Esophagus (tissue), 2 donors: ENCODE results near the gene CDH6. TPM values are rescaled to one million over a fixed set of nuclear protein-coding genes. Genes with fewer than 3 reads are reported as not detected.

Experiments used
- H3K27ac ChIP-seq, 2 donors: one replicate each; pipeline ENCODE4 v1.5.1; 2013; ENCODE audit warnings: low read depth in 2 of 2, mild to moderate bottlenecking in 2 of 2, inconsistent platforms in 1 of 2, low read length in 1 of 2, moderate library complexity in 1 of 2
- H3K27me3 ChIP-seq, 2 donors: one replicate each; pipeline ENCODE4 v1.6.1; 2013; ENCODE audit warnings: low read length in 2 of 2, control low read depth in 1 of 2, mild to moderate bottlenecking in 1 of 2; ENCODE audit not compliant: insufficient read depth in 2 of 2, control insufficient read depth in 1 of 2
- H3K36me3 ChIP-seq, 2 donors: one replicate each; pipeline ENCODE4 v1.6.1; 2013; ENCODE audit warnings: low read length in 1 of 2; ENCODE audit not compliant: control insufficient read depth in 2 of 2, insufficient read depth in 2 of 2
- H3K4me1 ChIP-seq, 2 donors: one replicate each; pipeline ENCODE4 v1.6.1; 2013; ENCODE audit warnings: low read length in 1 of 2; ENCODE audit not compliant: control insufficient read depth in 2 of 2, insufficient read depth in 2 of 2
- H3K4me3 ChIP-seq, 2 donors: one replicate each; pipeline ENCODE4 v1.5.1; 2013; ENCODE audit warnings: low read length in 2 of 2, mild to moderate bottlenecking in 2 of 2, low read depth in 1 of 2, moderate library complexity in 1 of 2
- H3K9me3 ChIP-seq, 2 donors: one replicate each; pipeline ENCODE4 v1.6.1; 2013; ENCODE audit warnings: mild to moderate bottlenecking in 2 of 2, low read depth in 1 of 2, low read length in 1 of 2, moderate library complexity in 1 of 2; ENCODE audit not compliant: control insufficient read depth in 2 of 2, insufficient read depth in 1 of 2
- WGBS, 2 donors: extraction: QIAGEN DNeasy Blood & Tissue Kit; methylation state at CpG; one replicate each; pipeline ENCODE4 v1.1.7; 2013; 5-methylcytosine and 5-hydroxymethylcytosine counted together
- polyA plus RNA-seq, 2 donors: library from polyadenylated mRNA; stranded (reverse); fragments of 200-250 nt; gene quantifications; one replicate each; pipeline ENCODE4 v1.2.3, GENCODE V29; 2013
- donor health status: healthy with polysubstance abuse.
- donor health status: Bipolar disorder and iron deficiency.

Gene CDH6
- polyA plus RNA-seq, 2 donors = 0.31 to 0.42 TPM

- Histone ChIP-seq H3K27me3 (peaks cover 0 to 8% of the 10 kb centered on the region in 2 donors), H3K27ac (peak overlapping the region in 1 of 2 donors; percentile 24), H3K4me1 (peaks cover 2% of the 10 kb centered on the region in 2 donors), H3K9me3 (no peaks in the 10 kb centered on the region), H3K36me3 (no peaks in the 10 kb centered on the region), H3K4me3 (peak overlapping the region; percentile 28 to 38)
- 3 to 4% methylated on average over 15 of the region's 15 CpGs for WGBS, 2 donors
Observed at GRCh38 chr5:31194468-31194813, 955 bp downstream of the CDH6 start.

DNA sequence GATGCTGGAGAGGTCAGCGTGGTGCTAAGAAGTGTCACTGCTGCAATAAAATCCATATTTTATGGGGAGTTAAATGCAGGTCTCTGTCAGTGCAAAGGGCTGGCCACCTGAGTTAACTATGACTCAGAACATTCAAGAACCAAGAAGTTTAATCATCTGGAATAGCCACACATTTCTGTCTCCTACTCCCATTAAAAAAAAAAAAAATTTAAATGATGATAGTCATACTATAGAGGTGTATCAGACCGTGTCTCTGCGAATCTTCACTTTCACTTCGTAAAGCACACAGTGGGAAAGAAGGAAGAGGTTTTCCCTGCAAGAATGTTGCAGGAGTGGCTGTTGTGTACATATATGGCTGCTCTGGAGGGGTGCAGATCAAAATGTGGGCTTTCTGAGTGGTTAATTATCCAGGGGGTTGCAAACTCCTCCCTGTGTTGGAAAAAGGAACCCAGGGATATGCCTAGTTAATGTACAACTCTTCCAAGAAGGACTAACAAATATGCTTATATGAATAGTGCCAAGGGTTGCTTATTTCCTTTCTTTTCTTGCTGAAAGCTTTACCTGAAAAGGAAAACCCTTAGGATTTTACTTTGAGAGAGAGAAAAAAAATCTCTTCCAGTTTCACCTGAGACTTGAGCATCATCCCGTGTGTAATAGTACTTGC, 1.5 kb downstream of the CDH6 start:
- peaks cover 0 to 8% of the 10 kb centered on the region in 2 donors for H3K27me3 ChIP-seq
- peaks cover 2% of the 10 kb centered on the region in 2 donors for H3K4me1 ChIP-seq
- no peaks in the 10 kb centered on the region for H3K36me3 ChIP-seq
- WGBS, 2 donors = 19 to 22% methylated on average over 5 of the region's 5 CpGs
- no peaks in the 10 kb centered on the region for H3K9me3 ChIP-seq
- peak overlapping the region in 1 of 2 donors; percentile 38 for H3K4me3 ChIP-seq
- H3K27ac ChIP-seq = no peak overlapping the region

- Histone ChIP-seq H3K36me3 (no peaks in the 10 kb centered on the region), H3K4me3 (no peak overlapping the region), H3K27ac (no peak overlapping the region), H3K9me3 (no peaks in the 10 kb centered on the region), H3K27me3 (peaks cover 0 to 8% of the 10 kb centered on the region in 2 donors), H3K4me1 (peaks cover 2% of the 10 kb centered on the region in 2 donors)
- 45 to 58% methylated on average over 2 of the region's 2 CpGs for WGBS, 2 donors
Observed at GRCh38 chr5:31196309-31196708, 2.8 kb downstream of the CDH6 start.

- H3K27me3 ChIP-seq = peaks cover 0 to 8% of the 10 kb centered on the region in 2 donors
Observed at GRCh38 chr5:31197183-31197582, 3.7 kb downstream of the CDH6 start.

DNA sequence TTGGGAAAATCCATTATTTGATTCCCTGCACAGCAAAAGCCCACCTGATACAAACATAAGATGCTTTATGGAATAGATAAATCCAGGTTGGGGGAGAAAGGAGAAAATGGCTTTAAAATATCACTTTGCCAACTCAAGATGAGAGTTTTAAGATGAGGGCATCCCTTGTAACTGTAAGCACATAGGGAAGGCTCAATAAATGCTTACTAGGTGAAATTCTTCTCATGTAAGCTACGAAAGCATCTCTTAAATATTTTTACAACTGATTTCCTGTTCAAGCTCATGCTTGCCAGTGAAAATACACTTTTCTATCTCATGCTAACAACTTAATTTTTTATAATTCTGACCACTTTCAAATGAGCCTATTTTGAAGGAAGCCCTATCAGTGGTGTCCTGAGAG, 11.5 kb downstream of the CDH6 start:
- no peaks in the 10 kb centered on the region for H3K4me1 ChIP-seq
- H3K9me3 ChIP-seq = no peaks in the 10 kb centered on the region
- H3K4me3 ChIP-seq = no peak overlapping the region
- no peak overlapping the region for H3K27ac ChIP-seq
- no peaks in the 10 kb centered on the region for H3K36me3 ChIP-seq
- 62 to 80% methylated on average over 1 of the region's 1 CpG for WGBS, 2 donors
- no peaks in the 10 kb centered on the region for H3K27me3 ChIP-seq

More at GRCh38 chr5:31197183-31197582, 3.7 kb downstream of the CDH6 start:
- Histone ChIP-seq H3K36me3 (no peaks in the 10 kb centered on the region), H3K9me3 (no peaks in the 10 kb centered on the region), H3K27ac (no peak overlapping the region), H3K4me3 (no peak overlapping the region), H3K4me1 (peaks cover 2% of the 10 kb centered on the region in 2 donors)
- WGBS, 2 donors = 29 to 38% methylated on average over 1 of the region's 1 CpG

DNA sequence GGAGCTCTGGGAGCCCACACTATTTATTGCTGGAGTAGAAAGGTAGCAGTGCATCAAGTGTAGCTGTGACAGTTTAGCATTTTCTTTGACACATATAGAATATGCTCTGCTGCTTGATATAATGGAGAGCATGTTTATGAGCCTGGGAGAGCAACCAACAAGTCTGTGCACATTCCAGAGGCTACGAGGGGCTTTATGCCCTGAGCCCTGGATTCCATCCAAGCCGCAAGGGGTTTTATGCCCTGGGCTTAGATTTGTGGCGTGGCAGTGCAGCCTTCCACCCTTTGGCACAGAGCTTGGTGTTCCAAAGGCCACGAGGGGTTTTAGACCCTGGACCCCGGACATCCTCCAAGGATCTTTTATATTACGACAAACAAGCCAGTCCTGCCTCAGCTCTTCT, 14.6 kb downstream of the CDH6 start:
- Histone ChIP-seq H3K4me3 (no peak overlapping the region), H3K27me3 (no peaks in the 10 kb centered on the region), H3K36me3 (no peaks in the 10 kb centered on the region), H3K27ac (no peak overlapping the region), H3K4me1 (no peaks in the 10 kb centered on the region), H3K9me3 (no peaks in the 10 kb centered on the region)
- 74 to 76% methylated on average over 6 of the region's 6 CpGs for WGBS, 2 donors

GRCh38 chr5:31209334-31209733, 15.8 kb downstream of the CDH6 start:
- Histone ChIP-seq H3K9me3 (no peaks in the 10 kb centered on the region), H3K4me1 (no peaks in the 10 kb centered on the region), H3K27ac (no peak overlapping the region), H3K4me3 (no peak overlapping the region), H3K27me3 (no peaks in the 10 kb centered on the region), H3K36me3 (no peaks in the 10 kb centered on the region)
- 56 to 66% methylated on average over 3 of the region's 3 CpGs for WGBS, 2 donors

DNA sequence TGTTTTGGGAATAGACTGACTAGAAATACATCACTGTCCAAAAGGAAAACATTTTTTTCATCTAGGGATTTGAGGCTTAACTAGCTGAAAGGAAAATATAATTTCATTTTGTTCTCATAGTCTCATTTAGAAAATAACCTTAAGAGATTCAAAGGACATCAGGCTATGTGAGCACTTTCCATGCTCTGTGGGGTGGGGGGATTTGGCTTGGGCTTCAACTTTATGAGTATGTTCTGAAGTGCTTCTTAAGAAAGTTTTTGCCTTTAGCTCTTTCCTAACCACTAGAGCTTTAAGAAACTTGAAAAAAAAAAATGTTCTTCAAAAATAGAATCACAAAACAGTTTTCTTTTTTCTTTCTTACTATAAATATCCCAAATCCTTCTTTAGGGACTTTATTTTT, 17.6 kb downstream of the CDH6 start:
- no peaks in the 10 kb centered on the region for H3K4me1 ChIP-seq
- H3K27ac ChIP-seq = no peak overlapping the region
- H3K27me3 ChIP-seq = no peaks in the 10 kb centered on the region
- H3K4me3 ChIP-seq = no peak overlapping the region
- H3K9me3 ChIP-seq = no peaks in the 10 kb centered on the region
- H3K36me3 ChIP-seq = no peaks in the 10 kb centered on the region

DNA sequence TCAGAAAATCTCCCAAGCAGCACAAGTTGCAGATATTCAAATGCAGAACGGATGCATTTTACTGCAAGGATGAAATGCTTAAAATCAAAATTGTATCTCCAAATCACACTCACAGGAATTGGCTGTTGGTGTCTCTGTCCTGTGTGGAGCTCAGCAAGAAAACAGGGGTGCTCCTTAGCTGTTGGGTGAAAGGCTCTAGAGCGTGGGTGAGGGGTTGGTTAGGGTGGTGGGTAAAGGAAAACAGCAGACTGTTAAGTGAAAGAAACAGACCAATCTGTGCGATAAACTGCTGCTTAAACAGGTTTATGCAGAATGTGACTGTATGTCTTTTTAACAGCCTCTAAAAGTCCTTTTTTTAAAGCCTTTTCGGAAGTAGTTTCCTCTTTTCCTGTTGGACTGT, 19.8 kb downstream of the CDH6 start:
- Histone ChIP-seq H3K4me3 (no peak overlapping the region), H3K27me3 (no peaks in the 10 kb centered on the region), H3K9me3 (no peaks in the 10 kb centered on the region), H3K27ac (no peak overlapping the region), H3K36me3 (no peaks in the 10 kb centered on the region), H3K4me1 (no peaks in the 10 kb centered on the region)
- WGBS, 2 donors = 49 to 57% methylated on average over 4 of the region's 4 CpGs

GRCh38 chr5:31213705-31214121, 20.2 kb downstream of the CDH6 start:
- Histone ChIP-seq H3K27me3 (no peaks in the 10 kb centered on the region), H3K9me3 (no peaks in the 10 kb centered on the region), H3K27ac (no peak overlapping the region), H3K4me1 (no peaks in the 10 kb centered on the region), H3K36me3 (no peaks in the 10 kb centered on the region), H3K4me3 (no peak overlapping the region)
- whole genome bisulfite sequencing, 2 donors = 24 to 31% methylated on average over 6 of the region's 6 CpGs
